ENCODE measurements around the gene TAGLN3. TPM values are rescaled to one million over a fixed set of nuclear protein-coding genes. Genes with fewer than 3 reads are reported as not detected.

The TAGLN3 gene
- total RNA-seq, 1 donor from 2014 or later, result 0.76 TPM

DNA sequence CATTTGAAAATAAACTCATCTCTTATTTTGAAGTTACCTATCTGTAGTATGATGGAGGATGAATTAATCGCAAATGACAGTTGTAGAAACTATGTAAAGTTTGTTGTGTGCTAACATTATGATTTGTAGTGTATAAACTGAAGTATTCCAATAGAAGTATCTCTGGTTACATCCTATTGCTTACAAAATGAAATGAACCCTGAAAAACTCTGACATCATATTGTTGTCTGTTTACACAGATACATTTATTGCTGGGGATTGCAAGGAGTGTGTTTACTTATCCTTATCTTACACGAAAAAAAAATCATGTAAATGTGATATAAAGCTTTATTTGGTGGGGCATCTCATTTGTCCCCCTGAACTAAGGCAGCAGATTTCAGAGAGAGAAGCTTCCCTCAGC lies 22.5 kb upstream of the TAGLN3 start:
- no peak for DNase-seq (ENCODE audit: extremely low read depth, low read depth, low spot score)

- peak; percentile 97 for DNase-seq (ENCODE audit: extremely low read depth, low read depth, low spot score)
These were observed 19.9 kb upstream of the TAGLN3 start, which contains the start of gene ABHD10 for GRCh38 chr3:111978583-111979433. TSS of gene ABHD10 (plus strand) at chr3:111979026. CDS start at chr3:111979062, 36 bp downstream.

DNA sequence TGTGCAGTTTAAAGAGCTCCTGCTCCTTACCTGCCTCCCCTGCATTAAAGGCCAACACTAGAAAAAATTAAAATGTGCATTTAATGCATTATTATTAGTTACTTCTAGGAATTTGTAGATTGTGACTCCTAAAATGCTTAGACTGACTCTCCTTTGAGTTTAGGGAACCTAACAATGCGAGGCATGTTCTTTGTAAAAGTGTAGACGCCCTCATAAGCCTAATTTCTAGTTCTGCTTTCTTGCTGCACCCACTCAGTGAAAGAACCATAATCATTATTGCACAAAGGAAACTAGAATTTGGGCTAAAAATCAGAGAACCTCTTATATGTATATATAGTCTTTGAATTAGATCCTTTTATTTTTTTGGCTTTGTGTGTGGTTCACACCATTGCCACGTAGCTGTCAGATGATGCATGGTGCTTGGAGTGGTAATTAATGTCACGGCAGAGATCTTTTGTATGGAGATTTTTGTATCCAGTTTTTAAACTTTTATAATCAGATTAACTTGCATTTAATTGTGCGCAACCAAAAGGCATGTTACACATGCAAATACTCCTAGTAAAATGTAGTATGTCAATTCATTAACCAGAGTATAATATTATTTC lies 19.2 kb upstream of the TAGLN3 start:
- no peak for DNase-seq (ENCODE audit: extremely low read depth, low read depth, low spot score)

DNA sequence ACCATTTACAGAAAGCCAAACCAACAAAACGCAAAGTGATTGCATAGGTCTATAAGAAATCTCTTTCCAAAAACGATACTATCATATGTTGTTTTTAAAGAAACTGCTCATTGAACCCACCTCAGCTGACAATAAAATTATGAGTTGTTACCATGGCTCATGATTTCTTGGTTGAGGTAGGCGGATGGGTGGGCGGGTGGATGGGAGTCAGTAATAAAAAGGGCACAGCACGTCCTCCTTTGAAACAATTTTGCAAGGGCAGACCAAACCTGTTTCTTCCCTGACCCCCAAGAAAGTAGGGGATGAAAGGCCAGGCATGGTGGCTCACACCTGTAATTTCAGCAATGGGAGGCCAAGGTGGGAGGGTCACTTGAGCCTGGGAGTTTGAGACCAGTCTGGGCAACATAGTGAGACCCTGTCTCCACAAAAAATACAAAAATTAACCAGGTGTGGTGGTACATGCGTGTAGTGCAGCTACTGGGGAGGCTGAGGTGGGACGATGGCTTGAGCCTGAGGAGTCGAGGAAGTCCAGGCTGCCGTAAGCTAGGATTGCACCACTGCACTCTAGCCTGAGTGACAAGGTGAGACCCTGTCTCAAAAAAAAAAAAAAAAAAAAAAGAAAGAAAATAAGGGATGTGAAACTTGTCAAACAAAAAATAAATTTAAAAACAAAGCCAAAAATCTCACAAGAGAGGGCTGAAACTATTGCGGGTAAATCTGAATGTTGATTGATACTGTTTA lies 17.8 kb upstream of the TAGLN3 start:
- no peak for DNase-seq (ENCODE audit: extremely low read depth, low read depth, low spot score)

- DNase-seq (ENCODE audit: extremely low read depth, low read depth, low spot score), result no peak
These were observed 17.3 kb upstream of the TAGLN3 start for GRCh38 chr3:111981457-111981763.

- DNase-seq (ENCODE audit: extremely low read depth, low read depth, low spot score), result no peak
These were observed 14.0 kb upstream of the TAGLN3 start for GRCh38 chr3:111984636-111985298.

- no peak for DNase-seq (ENCODE audit: extremely low read depth, low read depth, low spot score)
These were observed 11.9 kb upstream of the TAGLN3 start for GRCh38 chr3:111986800-111987199.

GRCh38 chr3:111989061-111989678 lies 9.6 kb upstream of the TAGLN3 start:
- no peak for DNase-seq (ENCODE audit: extremely low read depth, low read depth, low spot score)

DNA sequence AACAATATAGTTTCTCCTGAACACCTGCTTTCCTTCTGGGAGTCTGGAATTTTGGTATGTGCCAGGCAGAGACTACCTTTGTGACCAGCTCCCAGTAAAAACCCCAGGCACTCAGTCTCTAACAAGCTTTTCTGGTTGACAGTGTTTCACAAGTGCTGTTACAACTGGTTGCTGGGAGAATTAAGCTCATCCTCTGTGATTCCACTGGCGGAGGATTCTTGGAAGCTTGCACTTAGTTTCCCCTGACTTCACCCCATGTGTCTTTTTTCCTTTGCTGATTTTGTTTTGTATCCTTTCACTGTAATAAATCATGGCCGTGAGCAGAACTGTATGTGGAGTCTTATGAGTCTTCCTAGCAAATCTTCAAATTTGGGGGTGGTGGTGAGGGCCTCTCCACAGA lies 5.7 kb upstream of the TAGLN3 start:
- no peak for DNase-seq (ENCODE audit: extremely low read depth, low read depth, low spot score)

DNA sequence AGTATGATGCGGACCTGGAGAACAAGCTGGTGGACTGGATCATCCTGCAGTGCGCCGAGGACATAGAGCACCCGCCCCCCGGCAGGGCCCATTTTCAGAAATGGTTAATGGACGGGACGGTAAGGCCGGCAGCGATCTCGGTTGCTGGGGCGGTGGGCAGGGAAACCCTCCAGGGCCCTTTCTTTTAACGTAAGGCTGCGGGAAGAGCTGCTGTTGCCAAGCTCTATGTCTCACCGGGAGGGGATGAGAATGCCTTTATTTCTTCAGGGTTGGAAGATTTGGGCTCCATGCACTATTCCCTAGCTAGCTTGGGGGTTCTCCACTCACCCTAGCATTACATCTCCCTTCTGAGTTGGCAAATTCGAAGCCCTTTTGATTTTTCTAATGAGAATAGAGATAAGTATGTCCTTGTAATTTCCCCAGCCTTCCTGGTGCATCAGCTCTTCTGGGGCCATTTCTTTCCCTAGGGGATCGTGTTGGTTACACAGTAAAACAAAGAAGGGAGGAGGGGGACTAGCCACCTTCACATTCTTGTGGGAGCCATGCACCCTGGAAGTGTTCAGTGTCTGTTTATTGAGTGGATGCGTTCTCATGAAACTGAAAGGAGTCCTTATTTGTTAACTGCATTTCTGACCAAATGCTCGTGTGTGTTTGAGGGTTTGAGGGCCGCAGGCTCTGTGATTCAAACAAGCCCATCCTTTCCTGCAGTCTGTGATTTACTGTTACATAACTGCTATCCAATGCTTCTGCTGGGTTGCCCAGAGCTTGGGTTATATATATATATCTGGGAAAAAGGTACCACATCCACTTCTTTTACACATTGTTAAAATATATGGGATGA lies 982 bp downstream of the TAGLN3 start:
- no peak for DNase-seq (ENCODE audit: extremely low read depth, low read depth, low spot score)

DNA sequence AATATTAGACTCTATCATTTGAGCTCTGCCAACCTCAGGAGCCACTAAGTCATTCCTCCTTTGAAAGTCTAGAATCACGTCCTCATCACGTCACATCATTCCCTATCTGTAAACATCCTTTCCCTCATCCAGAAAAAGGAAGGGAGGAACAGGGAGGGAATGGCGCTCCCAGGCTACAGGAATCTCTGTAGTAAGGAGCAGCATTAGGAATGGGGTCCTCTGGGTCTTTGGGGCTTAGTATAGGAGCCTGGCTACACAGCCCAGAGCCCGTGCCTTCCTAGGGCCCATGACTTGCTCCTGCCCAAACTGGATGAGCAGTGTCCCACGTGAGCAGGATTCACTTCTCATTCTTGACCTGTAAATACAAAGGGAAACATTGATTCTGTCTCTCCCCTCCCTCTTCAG lies 1.6 kb downstream of the TAGLN3 start:
- no peak for DNase-seq (ENCODE audit: extremely low read depth, low read depth, low spot score)

DNA sequence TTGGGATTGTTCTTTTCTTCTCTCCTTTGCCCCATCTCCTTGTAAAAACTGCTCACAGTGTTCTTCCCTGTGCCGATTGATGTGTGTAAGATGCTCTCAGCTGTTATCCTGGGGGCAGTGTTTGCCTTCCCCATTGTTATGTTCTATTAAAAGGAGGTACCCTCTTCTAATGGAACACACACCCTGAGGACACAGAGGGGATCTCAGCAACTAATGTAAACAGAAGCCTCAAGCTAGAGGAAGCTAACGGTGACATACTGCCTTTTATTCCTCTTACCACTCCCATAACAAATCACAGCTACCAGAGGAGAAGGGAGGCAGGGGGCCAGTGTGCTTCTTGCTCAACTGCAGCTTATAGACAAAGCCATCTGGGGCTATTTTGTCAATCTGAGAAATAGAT lies 2.2 kb downstream of the TAGLN3 start:
- DNase-seq (ENCODE audit: extremely low read depth, low read depth, low spot score), result no peak

DNA sequence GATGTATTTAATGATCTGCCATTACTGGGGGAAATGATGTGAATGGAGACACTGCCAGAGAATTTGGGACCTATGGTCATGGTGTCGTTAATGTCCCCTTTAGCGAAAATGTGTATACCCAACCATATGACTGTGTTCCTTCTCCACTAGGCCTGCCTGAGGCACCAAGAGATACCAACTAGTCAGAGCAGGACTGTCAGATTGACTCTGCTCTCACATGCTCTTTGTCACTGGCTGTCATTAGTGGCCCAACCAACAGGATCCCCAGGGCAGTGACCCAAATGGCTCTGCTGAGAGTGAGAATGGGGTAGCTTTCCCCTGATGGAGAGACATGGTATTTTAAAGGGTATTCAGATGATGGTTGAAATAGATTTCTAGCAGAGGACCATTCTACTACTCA lies 2.8 kb downstream of the TAGLN3 start:
- DNase-seq (ENCODE audit: extremely low read depth, low read depth, low spot score), result no peak

DNA sequence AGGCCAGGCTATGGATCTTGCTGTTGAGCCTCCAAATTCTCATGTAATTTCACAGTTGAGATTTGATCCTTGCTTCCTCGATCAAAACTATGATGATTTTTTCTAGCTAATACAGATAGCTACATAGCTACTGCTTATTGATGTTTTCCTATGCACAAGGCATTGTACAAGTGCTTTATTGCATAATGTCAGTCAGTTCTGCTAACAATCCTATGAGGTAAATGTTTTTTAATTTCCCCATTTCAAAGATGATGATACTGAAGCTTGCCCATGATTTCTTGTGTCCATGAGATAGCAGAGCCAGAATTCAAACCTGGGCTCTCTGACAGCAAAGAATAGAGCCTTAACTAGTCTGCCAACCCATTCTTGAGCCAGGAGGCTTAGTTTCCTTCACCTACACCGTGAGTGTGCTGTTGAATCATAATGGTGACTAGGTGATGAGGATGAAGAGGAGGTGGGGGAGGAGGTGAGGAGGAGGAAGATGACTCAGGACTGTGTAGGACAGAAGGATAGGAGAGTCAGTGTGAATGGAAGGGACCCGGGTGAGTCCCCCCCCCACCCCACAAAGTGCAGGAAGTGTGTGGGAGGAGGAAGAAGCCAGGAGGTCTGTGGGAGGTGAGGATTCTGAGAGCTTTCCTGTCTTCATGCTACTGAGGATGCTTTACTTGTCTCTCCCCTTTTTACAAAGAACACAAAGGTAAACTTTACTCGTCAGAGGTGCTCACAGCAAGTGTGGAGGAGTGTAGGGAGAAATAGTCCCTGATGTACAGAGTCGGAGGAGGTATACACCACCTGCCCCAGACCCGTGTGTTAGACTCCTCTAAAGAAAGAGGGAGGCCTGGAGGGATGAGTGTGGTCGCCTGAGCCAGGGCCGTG lies 3.6 kb downstream of the TAGLN3 start:
- no peak for DNase-seq (ENCODE audit: extremely low read depth, low read depth, low spot score)

DNA sequence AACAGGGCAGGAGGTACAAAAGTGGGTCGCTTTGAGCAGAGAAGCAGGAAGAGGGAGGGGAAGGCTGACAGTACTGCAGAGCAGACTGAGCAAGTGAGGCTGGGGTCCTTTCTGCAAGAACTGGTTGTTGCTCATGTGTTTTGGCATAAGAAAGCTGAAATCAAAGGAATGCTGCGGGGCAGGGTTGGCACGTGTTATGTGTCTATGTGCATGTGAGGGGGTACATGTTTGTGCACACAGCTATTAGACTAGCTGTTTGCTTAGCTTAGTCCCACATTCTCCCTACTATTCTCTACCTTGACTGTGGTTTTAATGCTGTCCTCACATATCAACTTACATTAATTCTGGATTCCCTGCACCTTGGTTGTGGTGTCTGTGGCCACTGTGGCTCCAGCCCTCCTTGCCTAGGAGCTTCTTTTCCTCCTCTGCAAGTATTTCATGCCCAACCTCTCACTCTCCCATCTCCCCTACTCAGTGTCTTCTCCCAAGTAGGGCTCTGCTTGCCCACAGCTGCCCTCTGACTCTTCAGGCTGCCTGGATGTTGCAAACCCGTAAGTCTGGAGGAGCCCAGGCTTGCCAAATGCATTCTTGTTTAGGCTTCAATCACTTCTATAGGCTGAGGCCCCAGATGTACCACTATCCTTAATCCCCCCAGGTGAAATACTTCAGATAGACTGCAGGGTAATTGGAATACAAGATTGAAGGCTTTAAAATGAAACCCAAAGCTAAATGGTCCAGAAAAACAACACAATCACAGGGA lies 4.8 kb downstream of the TAGLN3 start:
- DNase-seq (ENCODE audit: extremely low read depth, low read depth, low spot score), result no peak

GRCh38 chr3:112004187-112004586 lies 5.5 kb downstream of the TAGLN3 start:
- no peak for DNase-seq (ENCODE audit: extremely low read depth, low read depth, low spot score)

GRCh38 chr3:112004669-112005068 lies 5.9 kb downstream of the TAGLN3 start:
- no peak for DNase-seq (ENCODE audit: extremely low read depth, low read depth, low spot score)

GRCh38 chr3:112005091-112005672 lies 6.5 kb downstream of the TAGLN3 start:
- no peak for DNase-seq (ENCODE audit: extremely low read depth, low read depth, low spot score)

Measured in glomerular endothelial cell (primary cell).